22Rv1 (cell line): Measurements from ENCODE around the gene CSF2RB.

Source experiments
- H3K27ac ChIP-seq: fragments of 450-650 bp; 2 replicates; pipeline ENCODE4 v1.5.1; 2017
- ZFX ChIP-seq: fragments of 450-650 bp; IDR thresholded peaks from 2 replicates; pipeline ENCODE4 v1.6.1; 2017; ENCODE audit warnings: antibody characterized with exemption, borderline replicate concordance
- TF ChIP-seq, protein P1 (sequence below): fragments of 450-650 bp; IDR thresholded peaks from 2 replicates; pipeline ENCODE4 v1.5.1; 2017; ENCODE audit warnings: mild to moderate bottlenecking

CSF2RB gene

DNA sequence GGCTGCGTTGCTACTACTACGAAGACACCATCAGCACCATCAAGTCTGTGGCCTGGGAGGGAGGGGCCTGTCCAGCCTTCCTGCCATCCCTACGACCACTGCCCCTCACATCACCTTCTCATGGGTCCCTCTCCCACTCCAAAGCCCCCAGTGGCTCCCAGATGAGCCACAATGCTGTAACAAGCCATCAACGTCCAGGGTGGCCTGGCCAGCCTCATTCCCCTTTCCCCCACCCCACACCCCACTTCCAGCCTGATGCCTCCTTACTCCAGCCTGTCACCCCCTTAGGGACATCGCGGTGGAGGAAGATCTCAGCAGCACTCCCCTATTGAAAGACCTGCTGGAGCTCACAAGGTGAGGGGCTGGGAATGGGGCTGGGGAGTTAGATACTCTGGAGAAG, 37.7 kb upstream of the CSF2RB start:
- H3K27ac ChIP-seq: no peak overlapping the region
- TF ChIP-seq, protein P1, sequence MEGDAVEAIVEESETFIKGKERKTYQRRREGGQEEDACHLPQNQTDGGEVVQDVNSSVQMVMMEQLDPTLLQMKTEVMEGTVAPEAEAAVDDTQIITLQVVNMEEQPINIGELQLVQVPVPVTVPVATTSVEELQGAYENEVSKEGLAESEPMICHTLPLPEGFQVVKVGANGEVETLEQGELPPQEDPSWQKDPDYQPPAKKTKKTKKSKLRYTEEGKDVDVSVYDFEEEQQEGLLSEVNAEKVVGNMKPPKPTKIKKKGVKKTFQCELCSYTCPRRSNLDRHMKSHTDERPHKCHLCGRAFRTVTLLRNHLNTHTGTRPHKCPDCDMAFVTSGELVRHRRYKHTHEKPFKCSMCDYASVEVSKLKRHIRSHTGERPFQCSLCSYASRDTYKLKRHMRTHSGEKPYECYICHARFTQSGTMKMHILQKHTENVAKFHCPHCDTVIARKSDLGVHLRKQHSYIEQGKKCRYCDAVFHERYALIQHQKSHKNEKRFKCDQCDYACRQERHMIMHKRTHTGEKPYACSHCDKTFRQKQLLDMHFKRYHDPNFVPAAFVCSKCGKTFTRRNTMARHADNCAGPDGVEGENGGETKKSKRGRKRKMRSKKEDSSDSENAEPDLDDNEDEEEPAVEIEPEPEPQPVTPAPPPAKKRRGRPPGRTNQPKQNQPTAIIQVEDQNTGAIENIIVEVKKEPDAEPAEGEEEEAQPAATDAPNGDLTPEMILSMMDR: no peak
- TF ChIP-seq ZFX: no peak

DNA sequence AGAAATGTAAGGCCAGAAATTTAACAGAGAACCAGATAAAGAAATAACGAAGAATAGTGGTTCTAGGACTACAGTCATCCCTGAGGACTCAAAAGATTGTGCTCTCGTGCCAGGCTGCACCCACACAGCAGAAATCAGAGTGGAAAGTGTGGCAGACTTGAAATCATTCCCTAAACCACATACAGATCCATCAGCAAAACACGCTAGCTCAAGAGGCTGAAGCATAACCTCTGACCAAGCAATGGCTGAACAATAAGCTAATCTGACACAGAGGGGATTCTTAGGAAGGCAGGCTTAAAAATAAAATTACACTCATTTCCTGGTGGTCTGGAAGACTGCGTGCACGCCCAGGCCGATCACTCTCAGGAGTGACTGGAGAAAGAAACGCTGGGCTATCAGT, 33.7 kb upstream of the CSF2RB start:
- no peak overlapping the region for H3K27ac ChIP-seq
- TF ChIP-seq, protein P1: no peak
- TF ChIP-seq ZFX: no peak

DNA sequence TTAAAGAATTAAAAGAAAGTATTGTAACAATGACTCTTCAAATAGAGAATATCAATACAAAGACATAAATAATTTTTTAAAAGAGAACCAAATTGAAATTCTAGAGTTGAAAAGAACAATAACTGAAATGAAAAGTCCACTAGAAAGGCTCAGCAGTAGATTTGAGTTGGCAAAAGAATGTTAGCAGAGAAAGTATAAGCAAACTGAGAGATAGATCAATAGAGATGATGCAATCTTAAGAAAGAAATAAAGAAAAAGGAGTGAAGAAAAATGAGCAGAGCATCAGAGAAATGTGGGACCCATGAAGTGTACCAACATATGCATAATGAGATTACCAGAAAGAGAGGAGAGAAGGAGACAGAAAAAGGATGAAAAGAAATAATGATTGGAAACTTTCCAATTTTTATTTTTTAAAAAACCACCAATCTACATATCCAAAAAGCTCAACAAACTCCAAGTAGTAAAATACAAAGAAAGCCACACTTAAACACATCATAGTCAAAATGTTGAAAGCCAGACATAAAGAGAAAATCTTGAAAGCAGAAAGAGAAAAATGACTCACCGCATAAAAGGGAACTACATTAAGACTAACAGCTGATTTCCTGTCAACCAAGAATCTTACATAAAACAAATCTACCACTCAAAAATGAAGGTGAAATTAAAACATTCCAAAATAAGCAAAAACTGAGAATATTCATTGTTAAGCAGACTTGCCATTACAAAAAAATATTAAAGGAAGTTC, 31.8 kb upstream of the CSF2RB start:
- TF ChIP-seq, protein P1: no peak
- TF ChIP-seq ZFX: no peak
- H3K27ac ChIP-seq: no peak overlapping the region

DNA sequence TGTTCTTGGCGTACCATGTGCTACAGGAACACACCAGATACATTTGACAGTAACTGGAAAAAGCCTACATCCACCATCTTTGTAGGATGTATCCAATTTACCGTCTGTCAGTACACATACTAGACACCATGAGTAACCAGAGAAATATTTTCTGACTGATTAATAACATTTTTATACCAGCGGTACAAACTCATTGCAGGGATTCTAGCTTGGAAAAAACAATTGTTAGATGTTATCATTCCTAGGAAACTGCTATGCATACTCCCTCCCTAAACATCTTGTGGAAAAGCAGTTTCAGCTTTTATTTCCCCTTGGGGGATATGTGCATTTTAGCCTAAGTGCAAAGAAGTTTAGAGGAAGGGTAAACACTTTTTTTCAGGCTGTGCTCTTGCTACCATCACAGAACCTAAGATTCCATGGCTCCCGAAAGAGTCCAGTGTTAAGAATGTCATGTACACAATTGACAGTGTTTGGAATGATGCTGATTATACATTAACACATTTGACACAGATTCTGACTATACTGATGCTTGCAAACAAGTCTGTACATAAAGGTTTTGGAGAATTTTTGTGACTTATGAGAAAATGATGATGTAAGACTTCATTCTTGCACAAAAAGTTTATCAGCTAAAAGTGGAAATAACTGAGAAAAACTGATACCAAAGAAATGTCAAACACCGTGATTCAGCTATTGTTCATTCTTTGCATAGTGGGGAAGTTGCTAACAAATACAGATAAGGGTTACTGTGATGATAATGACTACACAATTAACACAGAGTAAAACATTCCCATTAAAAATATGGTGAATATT, 28.9 kb upstream of the CSF2RB start:
- TF ChIP-seq, protein P1: no peak
- TF ChIP-seq ZFX: no peak
- H3K27ac ChIP-seq: no peak overlapping the region

DNA sequence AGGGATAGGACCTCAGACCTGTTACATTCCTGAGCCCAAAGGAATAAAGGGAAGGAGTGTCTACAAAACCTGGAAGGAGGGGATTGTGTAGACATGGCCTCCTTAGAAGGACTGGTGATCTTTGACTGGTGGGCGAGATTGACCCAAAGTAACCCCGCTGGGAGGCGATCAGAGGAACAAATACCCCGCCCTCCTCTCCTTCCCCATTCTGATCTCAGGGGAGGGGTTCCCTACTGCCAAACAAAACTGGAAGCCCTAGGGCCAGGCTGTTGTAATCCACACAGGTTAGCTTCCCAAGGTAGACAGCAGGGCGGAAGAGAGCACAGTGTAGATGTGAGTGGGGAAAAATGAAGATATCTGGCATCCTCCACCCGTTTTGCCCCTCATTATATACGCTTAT, 28.0 kb upstream of the CSF2RB start:
- no peak for TF ChIP-seq ZFX
- TF ChIP-seq, protein P1: no peak

DNA sequence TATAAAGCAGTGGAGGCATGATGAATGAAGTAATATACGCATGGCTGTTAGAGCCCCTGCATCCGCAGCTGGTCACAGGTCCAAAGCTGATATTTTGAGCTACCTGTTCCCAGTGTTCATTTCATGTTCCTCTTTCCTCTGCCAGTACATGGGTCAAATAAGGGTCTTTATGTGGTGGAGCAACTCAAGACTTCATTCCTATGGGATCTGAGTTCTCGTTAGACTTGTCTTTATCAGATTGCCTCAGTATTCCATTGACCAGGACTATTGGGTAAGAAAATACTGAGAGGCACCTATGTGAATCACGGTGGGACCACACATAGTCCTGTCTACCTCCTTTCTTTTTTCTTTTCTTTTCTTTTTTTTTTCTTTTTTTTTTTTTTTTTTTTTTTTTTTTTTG, 27.4 kb upstream of the CSF2RB start:
- H3K27ac ChIP-seq: no peak overlapping the region
- TF ChIP-seq, protein P1: no peak
- no peak for TF ChIP-seq ZFX

More for the DNA sequence above, 28.0 kb upstream of the CSF2RB start:
- no peak overlapping the region for H3K27ac ChIP-seq

DNA sequence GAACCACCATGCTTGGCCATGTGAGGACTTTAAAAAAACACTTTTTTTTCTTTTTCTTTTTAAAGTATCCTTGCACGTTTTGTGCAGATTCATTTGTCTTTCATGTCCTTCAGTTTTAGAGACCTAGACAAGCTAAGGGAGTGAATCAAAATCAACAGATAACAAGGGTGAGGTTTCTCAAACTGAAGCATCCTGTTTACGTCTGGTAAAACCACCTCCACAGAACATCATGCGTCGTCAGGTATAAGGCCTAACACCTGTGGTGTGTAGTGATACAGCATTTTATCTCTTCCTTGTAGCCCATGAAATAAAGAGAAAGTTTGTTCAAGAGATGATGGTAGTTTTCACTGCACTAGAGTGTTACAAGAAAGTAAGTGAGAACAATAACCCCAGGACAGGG, 26.3 kb upstream of the CSF2RB start:
- no peak overlapping the region for H3K27ac ChIP-seq
- TF ChIP-seq, protein P1: no peak
- TF ChIP-seq ZFX: no peak
